HG02943 (cell line): ENCODE measurements around the gene NRXN2.
"Not testable (repeated sequence)": the region's sequence is repeated elsewhere in the genome, so short reads cannot be mapped to it uniquely, and the experiment has no call there.

Experiments used
- ATAC-seq: cut with Tn5 transposase; IDR thresholded peaks from one replicate; pipeline ENCODE4 v1.9.1; 2021; ENCODE audit warnings: mild to moderate bottlenecking, low read depth, moderate library complexity; ENCODE audit not compliant: unreplicated experiment

Gene NRXN2

DNA sequence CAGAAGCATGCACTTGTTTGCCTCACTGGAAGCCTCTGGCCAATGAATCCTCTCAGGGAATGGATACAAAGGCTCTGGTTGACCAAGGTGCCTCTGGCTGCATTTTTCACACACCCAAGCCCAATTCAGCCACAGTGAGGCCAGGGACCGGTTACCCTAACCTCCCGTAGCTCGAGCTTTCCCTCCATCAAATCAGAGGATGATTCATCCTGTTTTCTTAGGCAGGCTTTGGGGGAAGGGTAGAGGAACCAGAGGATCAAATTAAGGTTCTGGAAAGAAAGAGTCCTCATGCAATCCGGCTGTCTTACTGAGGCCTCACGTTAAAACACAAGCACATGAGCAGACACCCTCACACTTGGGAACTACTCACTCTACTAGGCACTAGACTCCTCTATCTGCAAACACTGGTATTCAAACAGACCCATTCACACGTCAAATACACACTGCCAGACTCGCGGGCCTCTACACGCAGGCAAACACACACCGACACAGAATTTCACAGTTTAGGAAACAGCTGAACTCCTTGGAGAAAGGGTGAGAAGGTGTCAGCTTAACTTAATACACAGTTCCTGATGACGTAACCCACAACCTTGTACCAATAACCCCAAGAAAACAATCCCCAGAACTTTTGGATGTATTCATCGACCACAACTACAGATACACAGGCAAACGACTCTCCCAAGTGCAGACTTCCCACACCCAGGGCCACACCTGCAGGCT lies 12.4 kb downstream of the NRXN2 start:
- ATAC-seq = no peak

DNA sequence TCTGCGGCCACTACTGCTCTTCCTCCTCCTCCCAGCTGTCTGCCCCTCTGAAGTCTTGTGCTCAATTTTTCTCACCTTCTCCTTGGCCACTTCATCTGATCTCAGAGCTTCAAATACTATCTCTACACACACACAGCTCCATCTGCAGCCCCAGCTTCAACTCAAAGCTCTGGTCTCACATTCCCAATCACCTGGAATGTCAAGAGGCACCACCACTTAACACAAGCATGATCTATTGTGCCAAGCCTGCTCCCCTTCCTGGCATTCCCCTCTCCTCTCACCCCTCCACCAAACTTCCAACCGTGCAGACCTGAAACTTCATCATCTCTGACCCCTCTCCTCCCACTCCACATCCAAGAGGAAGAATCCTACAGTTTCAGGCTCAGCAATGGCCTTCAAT lies 17.5 kb downstream of the NRXN2 start:
- no peak for ATAC-seq

DNA sequence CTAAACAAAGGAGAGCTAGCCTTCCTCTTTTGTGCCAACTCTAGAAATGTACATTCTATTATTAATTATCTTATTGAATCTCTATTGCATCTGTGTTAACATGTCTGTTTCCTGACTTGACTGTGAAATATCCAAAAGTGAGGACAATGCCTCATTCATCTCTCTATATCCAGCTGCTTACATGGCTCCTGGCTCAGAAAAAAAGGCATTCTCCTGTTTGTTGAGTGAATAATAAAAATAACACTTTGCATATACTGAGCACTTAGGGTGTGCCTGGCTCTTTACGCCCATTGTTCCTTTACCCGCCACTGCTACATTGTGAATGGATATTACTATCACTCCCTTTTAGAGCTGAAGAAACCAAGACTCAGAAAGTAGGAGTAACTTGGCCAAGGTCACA lies 19.9 kb downstream of the NRXN2 start:
- ATAC-seq = no peak

DNA sequence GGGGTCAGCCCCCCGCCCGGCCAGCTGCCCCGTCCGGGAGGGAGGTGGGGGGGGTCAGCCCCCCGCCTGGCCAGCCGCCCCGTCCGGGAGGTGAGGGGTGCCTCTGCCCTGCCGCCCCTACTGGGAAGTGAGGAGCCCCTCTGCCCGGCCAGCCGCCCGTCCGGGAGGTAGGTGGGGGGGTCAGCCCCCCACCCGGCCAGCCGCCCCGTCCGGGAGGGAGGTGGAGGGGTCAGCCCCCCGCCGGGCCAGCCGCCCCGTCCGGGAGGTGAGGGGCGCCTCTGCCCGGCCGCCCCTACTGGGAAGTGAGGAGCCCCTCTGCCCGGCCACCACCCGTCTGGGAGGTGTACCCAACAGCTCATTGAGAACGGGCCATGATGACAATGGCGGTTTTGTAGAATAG lies 21.0 kb downstream of the NRXN2 start:
- ATAC-seq = not testable (repeated sequence)

DNA sequence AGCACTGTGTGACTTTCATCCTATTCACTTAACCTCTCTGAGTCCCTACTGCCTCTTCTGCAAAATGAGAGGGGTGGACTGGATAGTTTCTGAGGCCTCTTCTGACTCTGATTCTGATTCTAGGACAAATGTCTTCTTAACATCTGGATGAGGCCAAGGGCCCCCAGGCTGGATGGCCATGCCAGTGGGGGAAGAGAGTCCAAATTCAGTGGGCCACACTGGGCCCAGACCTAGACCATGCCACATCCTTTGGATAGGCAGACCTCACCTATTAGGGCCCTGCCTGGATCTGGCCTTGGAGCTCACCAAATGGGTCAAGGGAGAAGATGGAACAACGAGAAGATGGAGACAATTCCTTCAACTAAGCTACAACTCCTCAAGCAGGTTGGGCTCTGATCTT lies 24.6 kb downstream of the NRXN2 start:
- ATAC-seq = no peak

DNA sequence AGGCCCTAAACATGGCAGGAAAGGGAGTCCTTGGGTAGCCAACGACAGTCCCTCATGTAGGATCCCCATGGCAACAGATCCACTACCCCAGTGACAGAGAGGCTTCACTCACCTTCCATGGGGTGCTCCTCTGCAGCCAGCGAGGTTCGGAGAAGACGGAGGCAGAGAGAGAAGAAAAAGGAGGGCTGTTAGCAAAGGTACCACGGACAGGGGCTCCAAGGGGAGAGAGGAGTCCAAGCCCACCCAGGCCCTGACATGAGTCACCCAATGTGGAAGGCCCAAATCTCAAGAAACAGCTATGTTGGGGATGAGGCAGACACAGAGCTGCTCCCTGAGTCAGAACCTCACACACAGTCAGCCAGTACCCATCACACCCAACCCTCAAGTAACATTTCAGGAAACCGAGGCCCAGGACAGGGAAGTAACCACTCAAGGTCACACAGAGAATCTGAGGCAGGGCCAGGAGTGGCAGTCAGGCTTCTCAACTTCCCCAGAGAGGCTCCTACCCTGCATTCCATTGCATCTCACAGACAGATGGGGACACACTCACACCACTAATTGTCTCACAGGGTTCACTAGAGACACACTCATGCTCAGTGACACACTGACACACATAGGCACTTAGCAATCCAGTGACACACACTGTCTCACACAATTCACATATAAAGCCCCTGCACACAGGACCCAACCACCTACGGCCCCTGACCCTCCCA lies 25.2 kb downstream of the NRXN2 start:
- no peak for ATAC-seq

DNA sequence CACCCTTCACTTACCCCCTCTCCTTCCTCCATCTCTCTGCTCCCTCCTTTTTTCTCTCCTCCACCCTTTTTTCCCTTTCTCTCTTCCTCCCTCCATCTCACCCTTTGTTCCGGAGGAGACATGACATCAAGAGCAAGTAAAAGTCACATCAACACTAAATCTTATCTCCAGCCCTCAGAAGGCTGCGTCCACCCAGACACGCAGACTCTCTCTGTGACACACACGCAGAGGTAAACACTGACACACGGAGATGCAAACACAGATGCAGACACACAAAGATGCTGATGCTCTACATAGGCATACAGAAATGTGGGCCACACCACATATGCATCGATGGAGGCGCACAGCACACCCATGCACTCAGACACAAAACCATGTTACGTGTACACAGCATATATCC lies 27.0 kb downstream of the NRXN2 start:
- ATAC-seq = no peak

DNA sequence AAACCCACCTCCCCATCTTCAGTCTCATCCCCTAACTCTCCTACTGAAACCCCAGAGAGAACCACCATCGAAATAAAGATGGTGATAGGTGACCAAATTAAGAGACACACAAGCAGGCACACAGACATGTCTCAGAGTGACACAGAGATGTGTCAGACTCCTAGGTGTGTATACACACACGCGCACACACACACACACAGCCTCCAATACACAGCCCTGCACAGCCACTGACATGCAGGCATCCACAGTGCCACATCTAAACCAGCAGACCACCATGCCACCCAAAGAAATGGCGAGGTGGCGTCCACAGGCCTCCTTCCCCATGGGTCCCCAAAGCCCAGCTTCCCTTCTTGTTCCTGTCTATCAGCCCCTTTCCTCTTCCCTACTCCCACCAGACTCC lies 27.4 kb downstream of the NRXN2 start:
- ATAC-seq = no peak

DNA sequence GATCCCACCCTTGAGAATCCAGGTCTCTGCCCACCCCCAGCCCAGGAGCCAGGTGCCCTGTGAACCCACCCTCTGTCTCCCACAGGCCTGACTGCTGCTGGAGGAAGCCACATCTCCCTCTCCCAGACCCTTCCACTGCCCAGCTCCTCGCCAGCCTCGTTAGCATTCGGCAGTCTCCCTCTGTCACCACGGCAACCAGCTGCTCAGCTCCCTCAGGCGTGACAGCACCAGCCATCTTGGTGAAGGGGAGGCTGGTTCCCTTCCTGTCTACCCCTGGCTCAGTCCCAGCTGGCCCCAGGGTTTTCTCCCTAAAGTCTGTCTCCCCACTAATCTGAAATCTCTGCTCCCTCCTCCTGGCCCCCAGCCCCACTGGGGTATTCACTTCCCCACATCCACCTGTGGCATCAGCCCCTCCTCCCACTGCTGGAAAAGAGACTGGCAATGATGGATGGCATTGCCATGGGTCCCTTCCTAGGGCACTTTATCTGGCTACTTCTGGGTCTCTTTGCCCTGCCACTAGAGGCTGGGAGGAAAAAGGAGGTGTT lies 28.1 kb downstream of the NRXN2 start:
- ATAC-seq = no peak

DNA sequence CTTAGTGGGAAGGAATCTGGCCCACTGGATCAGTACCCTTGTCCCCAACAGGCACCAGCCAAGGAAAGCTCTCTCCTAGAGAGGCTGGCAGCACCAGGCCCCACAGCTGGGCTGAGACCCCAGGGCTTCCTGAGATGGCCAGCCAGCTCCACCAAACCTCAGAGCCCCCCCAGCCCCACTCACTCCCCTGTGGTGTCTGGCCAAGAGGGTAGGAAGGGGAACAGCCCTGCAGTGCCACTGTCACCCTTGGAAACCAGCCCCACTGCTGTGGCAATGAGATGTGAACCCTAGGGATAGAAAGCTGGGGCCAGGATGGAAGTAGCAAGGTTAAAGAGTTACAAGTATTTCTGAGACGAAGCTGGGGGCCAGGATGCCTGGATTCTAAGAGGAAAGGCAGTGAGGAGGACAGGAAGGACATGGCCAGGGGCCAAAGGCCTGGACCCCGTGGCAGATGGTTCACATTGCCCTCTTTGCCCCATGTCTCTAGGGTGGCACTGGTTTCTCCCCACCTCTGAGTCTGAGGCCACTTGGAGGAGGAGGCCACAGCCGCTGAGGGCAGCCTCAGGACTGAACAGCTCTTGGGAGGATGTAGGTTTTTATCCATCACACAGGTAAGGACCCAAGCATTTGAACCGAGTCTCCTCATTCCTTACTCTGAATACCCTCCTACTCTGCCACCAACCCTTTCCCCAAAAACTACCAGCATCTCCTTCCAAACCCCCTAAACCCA lies 28.8 kb downstream of the NRXN2 start:
- no peak for ATAC-seq

DNA sequence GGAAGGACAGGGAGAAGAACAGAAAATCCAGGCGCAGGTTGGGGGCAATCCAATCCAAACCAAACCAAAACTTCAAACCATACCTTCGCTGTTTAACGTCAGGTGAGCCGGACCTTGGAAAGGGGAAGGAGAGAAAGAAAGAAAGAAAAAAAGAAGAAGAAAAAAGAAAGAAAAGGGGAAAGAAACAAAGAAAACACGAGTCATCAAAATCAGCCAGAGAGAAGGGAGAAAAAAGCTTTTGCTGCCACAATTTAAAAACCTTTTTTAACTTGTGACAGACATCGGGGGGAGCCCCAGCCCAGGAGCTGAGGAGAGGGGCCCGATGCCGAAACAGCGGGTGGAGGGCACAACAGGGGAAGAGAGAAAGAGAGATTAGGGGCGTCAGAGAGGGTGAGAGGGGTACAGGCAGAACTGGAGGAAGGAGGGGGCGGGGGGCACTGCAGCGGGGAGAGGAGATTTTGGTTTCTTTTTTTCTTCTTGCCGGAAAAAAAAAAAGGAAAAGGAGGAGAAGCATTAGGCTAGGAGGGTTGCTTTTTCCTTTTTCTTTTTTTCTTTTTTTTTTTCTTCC lies 30.1 kb downstream of the NRXN2 start:
- ATAC-seq = no peak

DNA sequence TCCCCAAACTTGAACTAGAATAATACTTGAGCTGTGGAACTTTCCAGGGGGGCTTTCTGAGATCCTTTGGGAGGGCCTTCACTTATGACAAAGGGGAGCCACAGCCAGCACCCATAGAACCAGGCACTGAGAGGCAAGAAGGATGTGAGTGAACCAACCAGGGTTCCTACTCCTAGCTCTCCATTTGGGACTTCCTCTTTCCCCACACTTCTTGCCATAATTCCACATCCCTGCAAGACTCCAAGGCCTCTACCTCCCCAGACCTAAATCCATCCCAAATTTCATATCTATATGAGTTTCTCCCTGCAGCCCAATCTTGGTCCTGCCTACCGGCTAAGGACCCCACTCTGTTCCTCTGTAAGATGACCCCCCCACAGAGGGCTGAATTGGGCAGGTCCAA lies 31.5 kb downstream of the NRXN2 start:
- no peak for ATAC-seq

DNA sequence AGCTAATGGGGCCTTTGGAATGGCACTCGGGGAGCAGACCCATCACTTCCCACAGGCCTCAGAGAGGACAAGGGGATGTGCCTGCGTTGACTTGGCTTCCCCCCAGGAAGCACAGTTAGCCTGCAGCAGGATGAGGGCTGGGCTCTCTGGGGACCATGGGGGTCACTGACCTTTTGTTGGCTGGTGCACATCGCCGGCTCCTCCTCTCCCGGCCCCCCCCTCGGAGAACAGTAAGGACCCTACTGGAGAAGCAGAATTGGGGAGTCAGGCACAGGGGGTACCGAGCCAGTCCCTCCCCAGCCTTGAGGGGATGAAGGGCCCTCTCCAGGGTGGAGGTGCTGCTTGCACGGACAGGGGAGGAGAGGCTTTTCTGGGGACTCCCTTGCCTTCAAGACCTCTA lies 32.8 kb downstream of the NRXN2 start:
- ATAC-seq = no peak

DNA sequence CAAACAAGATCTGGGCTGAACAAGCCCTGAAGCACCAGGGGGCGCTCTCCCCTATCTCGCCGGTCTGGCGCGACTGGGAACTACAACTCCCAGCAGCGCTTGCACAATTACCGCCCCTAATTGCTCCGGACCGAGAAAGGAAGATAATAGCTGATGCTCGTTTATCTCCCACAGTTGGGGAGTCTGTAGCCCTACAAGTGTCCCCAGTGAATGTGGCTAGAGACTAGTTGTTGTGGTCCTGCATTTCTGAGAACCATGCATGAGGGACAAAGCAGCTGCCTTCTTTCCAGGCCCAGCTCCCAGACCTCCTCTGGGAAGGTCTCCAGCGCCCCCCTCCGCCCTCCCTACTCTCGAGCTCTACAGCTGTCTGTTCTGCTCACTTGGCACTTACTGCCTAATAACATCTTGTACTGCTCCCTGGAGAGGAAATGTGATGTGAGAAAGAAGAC lies 34.4 kb downstream of the NRXN2 start:
- ATAC-seq = no peak

DNA sequence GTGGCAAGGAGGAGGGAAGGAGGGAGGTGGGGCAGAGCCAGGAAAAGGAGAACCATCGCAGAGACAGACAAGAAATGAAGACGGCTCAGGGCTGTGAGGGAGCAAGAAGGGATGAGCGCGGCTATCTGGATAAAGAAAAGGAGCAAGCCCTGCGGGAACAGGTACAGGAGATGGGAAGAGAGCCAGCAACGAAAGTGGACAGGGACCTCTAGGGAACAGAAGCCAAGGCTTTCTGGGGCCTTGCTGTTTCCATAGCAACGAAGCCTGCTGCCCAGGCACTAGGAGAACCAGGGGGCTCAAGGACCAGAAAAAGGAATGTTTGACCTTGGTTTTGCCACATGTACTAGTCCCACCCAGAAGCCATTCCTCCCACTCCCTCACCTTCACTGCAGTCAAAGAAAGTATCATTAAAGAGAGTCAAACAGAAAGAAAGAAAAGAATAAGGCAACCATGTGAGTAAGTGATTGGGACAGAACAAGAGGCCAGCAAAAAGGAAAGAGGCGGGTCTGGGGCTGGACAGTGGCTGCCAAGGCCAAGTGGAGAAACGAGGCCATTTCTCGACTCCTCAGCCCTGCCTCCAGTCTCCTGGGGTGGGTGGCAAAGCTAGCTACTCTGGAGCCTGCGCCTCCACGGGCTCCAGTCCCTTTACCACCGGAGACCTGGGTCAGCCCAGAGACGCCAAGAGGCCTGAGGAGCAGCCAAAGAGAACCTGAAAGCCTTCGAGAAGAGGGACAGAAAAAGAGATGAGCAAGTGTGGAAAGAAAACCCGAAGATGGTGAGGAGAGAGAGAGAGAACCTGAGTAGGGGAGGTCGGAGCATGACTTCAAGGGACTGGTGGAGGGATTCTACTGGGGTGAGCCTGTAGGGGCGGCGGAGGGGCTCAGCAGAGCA lies 35.1 kb downstream of the NRXN2 start:
- ATAC-seq = no peak

DNA sequence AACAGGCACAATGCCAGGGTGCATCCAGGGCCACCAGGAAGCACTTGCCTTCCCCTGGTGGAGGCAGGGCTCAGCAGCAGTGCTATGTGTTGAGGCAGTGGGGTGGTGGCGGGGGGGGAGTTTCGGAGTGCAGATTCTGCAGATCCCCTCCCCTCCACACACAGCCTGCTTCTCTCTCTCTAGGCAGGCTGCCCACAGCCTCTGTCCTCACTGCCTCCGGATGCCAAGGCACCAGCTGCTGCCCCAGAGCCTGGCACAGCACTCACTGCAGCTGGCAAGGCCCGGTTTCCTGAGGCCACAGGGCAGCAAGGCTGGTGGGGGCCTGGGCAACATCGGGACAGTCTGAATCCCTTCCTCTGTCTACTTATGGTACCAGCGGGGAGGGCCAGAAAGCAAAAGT lies 35.8 kb downstream of the NRXN2 start:
- ATAC-seq = no peak

DNA sequence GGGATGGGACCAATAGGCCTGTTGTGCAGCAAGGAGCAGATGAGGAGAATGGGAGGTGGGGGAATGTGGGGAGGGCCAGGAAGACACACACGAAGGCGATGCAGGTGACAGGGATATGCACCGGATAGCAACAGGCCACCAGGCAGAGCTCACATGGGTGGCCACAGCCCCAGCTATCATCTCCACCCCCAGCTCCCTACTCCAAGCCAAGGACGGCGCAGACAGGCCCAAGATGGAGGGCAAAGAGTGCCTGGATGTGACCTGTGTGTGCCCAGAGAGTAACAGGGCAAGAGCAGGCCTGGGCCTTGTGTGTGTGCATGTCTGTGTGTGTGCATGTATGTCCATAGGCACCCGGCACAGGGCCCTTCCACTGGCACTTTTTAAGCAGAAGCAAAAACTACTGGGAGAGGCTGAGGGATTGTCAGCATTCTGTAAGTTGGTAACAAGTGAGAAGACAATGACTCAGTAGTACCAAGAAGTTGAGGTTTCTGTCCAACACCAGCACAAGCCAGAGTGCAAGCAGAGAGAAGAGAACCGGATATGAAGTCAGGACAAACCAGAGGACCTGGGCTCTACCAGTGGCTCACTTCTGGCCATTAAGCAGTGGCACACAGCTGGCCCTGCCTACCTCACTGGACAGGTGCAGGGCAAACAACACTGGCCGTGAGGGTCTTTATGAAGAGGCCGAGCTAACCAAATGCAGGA lies 36.4 kb downstream of the NRXN2 start:
- ATAC-seq = no peak

DNA sequence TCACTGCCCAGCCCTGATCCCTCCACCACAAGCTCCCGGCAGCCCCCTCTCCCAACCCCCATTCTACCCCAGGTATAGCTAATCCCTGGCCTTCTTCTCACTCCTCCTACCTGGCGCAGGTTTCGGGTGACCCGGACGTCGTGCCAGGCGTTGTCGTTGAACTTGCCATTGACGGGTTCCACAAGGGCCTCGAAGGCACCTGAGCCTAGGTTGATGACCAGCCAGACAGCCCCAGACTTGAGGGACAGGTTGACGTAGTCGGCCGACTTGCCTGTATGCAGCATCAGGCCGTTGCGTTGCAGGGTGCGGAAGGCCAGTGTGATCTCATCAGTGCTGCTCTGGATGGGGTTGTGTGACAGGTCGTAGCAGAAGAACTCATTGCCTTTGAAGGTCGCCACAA lies 37.5 kb downstream of the NRXN2 start:
- ATAC-seq = no peak

DNA sequence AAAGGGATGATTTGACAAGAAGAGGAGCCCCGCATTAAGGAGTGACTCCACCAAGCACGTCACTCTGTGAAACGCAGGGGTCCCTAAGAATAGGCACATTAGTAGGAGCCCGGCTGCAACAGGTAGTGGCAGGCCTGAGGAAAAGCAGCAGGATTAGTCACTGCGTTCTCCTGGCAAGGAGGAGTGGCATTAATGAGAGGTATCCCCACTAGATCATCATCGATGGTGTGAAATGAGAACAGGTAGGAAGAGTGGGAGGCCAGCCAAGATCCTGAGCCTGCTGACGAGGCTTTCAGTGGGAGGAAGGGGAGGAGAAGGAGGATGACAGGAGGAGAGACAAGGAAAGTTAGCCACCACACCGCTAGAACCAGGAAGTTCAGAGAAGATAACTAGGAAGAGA lies 38.6 kb downstream of the NRXN2 start:
- ATAC-seq = no peak
